SW480 (cell line): ENCODE results near the gene SLC22A5.
"Not testable (repeated sequence)": the region's sequence is repeated elsewhere in the genome, so short reads cannot be mapped to it uniquely, and the experiment has no call there.

Source experiments
- DNase-seq: peaks from one replicate; pipeline ENCODE4 v3.0.0-alpha.2; 2016; ENCODE audit warnings: low spot score

The SLC22A5 gene

GRCh38 chr5:132388244-132389050 is 18.9 kb downstream of the SLC22A5 start:
- no peak for DNase-seq

DNA sequence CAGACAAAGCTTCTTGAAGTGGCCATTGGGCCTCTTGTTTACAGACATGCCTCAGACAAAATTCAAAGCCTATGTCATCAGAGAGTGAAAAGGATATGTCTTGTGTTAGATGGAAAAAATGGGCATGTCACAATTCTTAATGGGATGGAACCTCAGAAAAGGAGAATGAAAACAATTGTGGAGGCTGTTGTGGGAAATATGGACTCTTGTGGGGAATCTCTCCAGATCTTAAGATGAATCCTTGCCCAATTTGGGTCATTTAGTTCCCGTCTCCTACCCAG is 19.5 kb downstream of the SLC22A5 start:
- no peak for DNase-seq

DNA sequence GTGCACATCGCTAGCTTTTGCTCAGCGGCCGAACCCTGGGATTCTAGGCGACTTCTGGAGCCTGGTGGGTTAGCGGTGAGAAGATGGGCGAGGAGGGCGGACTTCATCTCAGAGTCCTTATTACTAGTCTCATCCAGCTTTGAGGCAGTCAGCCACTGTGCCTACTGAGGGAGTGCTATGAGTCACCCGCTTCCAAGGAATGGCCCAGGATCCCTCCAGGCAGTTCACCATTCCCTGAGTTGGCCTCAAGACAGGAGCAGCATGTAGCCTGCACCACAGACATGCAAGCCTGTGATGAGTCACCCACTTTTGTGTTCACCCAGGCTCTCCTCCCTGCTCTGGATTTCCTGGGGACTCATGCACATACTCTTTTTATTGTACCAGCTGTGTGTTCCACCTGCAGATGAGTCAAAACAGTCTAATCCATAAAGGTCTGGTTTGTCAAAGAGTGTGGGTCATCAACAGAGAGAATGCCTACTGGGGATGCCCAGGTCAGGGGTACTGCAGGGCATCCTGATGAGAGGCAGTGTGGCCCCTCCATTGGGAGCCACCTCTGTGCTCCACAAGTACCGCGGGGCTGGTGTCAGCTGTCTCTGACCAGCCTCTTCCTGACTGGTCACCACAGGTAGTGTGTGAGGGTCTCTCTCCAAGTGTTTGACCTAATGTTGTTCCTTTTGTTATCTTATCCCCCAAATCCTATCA is 20.2 kb downstream of the SLC22A5 start:
- peak; percentile 94 for DNase-seq

DNA sequence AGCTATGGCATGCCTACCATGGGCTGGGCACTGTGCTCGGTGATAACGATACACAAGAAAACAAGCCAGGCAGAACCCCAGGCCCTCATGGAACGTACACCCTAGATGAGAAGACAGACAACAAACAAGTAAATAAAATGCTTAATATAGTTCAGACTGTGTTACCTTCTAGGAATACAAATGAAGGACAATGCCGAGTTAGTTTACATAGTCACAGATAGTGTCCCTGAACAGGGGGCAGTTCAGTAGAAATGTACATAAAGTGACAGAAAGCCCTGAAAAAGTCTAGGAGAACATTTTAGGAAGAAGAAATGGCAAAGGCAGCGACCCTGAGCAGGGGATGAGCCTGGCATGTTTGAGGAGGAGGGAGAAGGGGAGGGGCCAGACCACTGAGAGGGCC is 21.7 kb downstream of the SLC22A5 start:
- no peak for DNase-seq

GRCh38 chr5:132391870-132392269 is 22.4 kb downstream of the SLC22A5 start:
- DNase-seq: no peak

DNA sequence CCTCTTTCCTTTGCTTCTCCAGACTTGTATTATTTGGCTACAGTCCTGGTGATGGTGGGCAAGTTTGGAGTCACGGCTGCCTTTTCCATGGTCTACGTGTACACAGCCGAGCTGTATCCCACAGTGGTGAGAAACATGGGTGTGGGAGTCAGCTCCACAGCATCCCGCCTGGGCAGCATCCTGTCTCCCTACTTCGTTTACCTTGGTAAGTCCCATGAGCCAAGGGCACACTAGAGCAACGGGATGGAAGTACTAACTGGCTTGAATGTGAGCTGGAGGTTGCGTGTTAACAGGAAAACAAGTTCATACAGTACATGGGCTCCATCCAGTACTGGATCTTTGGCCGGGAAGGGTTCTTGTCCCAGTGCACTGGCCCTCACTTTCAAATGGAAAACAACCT is 22.9 kb downstream of the SLC22A5 start:
- DNase-seq: no peak

DNA sequence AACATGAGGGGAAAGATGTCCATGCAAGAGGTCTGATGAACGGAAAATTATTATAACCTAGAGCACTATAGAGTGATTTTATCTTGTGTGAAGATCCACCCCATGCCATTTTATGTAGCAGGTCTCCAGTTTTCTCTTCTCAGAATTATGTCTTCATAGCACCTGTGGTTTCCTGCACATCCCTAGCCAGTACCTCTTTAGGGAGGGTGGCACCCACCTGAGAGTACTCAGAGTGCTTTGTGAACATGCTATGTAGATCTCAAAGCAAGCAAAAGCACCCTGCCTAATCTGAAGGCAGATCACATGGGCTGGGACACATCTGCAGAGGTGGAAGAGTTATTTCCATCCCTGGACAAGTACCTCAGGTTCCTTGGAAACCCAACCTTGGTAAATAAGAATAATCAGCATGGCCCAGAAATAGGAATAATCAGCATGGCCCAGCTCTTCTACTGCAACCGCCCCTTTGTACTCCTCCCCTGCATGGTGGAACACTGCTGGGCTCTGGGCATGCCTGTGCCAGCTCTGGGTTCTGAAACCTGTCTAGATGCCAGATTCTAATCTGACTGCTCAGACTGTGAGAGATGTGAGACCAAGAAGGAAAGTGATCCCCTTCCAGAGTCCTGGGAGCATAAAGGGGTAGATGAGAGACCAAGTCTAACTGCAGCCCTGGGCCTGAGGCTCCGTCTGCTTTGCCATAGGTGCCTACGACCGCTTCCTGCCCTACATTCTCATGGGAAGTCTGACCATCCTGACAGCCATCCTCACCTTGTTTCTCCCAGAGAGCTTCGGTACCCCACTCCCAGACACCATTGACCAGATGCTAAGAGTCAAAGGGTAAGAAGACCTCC is 23.7 kb downstream of the SLC22A5 start:
- DNase-seq: no peak

DNA sequence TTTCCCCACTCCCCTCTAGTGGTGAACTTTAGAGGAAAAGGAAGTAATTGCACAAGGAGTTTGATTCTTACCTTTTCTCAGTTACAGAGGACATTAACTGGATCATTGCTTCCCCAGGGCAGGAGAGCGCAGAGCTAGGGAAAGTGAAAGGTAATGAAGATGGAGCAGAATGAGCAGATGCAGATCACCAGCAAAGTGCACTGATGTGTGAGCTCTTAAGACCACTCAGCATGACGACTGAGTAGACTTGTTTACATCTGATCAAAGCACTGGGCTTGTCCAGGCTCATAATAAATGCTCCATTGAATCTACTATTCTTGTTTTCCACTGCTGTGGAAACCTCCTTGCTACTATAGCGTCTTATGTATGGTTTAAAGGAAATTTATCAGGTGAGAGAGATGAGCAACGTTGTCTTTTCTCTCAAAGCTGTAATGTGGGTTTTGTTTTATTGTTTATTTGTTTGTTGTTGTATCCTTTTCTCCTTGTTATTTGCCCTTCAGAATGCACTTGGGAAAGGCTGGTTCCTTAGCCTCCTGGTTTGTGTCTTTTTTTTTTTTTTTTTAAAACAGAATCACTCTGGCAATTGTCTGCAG is 25.3 kb downstream of the SLC22A5 start:
- DNase-seq: no peak

DNA sequence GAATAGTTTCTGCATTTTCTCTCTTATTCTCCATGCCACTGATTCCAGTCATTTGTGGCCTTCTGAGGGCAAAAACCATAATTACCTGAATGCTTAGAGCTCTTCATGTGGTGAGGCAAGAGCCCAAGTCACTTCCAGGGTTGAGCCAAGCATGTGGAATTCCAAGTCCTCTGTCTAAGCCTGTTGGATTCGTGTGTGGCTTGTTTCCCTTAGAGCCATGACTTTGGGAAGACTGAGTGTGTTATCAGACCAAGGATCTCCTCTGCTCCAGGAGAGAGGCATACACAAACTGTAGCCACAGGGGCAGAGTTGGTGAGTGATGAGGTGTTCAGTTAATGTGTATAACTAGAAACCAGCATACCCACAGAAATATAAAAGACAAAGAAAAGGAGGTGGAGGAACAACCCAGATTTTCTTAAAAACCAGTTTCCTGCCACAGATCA is 27.1 kb downstream of the SLC22A5 start:
- DNase-seq: peak; percentile 49

GRCh38 chr5:132397224-132397623 is 27.7 kb downstream of the SLC22A5 start:
- no peak for DNase-seq

DNA sequence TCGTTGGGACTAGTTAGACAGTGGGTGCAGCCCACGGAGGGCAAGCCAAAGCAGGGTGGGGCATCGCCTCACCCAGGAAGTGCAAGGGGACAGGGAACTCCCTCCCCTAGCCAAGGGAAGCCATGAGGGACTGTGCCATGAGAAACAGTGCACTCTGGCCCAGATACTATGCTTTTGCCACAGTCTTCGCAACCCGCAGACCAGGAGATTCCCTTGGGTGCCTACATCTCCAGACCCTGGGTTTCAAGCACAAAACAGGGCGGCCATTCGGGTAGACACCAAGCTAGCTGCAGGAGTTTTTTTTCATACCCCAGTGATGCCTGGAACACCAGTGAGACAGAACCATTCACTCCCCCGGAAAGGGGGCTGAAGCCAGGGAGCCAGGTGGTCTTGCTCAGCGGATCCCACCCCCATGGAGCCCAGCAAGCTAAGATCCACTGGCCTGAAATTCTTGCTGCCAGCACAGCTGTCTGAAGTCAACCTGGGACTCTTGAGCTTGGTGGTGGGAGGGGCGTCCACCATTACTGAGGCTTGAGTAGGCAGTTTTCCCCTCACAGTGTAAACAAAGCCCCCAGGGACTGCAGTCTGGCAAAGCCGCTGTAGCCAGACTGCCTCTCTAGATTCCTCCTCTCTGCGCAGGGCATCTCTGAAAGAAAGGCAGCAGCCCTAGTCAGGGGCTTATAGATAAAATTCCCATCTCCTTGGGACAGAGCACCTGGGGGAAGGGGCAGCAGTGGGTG is 28.6 kb downstream of the SLC22A5 start:
- not testable (repeated sequence) for DNase-seq

GRCh38 chr5:132404041-132404440 is 34.5 kb downstream of the SLC22A5 start:
- not testable (repeated sequence) for DNase-seq

DNA sequence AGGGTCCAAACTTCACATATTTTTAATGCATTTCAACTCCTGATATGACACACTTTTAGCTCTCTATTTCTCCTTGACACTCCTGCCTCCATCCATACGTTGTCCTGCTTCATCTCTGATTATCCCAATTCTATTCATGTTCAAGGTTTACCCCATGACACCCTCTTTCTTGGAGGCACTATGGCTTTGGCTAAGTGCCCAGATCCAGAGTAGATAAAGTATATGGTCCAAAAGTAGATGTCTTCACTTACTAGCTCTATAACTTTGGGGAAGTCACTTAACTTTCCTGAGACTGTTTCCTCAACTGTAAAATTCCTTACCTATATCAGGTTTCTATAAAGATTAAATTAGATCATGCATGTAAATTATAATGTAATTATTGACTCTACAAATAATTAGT is 36.1 kb downstream of the SLC22A5 start:
- DNase-seq: no peak

- DNase-seq: no peak
These were observed 36.8 kb downstream of the SLC22A5 start for GRCh38 chr5:132406144-132406783.

GRCh38 chr5:132407970-132408369 is 38.5 kb downstream of the SLC22A5 start:
- no peak for DNase-seq

- no peak for DNase-seq
These were observed 38.9 kb downstream of the SLC22A5 start for GRCh38 chr5:132408456-132408855.

GRCh38 chr5:132408965-132409364 is 39.5 kb downstream of the SLC22A5 start:
- DNase-seq: no peak

GRCh38 chr5:132410451-132411303 is 41.2 kb downstream of the SLC22A5 start:
- peak; percentile 89 for DNase-seq

DNA sequence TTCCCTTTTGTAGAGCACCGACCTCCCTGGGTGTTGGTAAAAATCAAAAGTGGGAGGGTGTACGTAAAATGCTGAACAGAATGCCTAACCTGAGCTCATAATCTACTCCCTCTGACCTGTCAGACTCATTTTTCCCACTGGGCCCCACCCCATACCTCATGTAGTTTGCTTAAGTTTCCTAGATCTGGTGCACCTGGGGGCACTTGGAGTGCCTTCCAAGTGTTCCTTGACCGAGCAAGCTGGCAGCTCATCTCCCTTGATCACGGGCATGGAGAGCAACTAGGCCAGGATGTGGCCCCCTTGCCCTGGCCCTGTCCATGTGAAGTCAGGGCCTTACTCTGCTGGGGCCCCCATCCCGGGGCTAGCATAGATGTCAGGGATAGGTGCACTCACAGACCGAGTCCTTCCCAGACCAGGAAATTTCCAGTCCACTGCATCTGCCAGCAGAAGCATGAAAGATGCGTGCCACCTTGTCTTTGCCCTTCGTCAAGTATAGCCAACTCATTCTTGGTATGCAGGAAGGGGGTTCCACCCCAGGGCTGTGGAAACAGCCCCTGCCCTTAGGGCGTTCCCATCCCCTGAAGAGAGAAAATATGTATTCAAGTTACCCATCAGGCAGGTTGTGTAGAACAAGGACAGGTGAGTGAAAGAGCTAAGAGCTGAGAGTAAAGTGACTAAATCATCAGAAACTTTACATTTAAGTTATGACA is 41.9 kb downstream of the SLC22A5 start:
- no peak for DNase-seq

GRCh38 chr5:132413567-132413966 is 44.1 kb downstream of the SLC22A5 start:
- DNase-seq: no peak
